Loucy (cell line): ENCODE results near the gene C22orf23.

ENCODE experiments used
- CTCF ChIP-seq: fragments of 200-600 bp; sonication (generic); conservative IDR thresholded peaks from 2 replicates; pipeline ENCODE4 v1.5.1; 2014; ENCODE audit warnings: mild to moderate bottlenecking, antibody characterized with exemption, low read length
- EZH2phosphoT487 ChIP-seq: fragments of 200-600 bp; IDR thresholded peaks from 2 replicates; pipeline ENCODE4 v1.6.1; 2018; ENCODE audit warnings: antibody characterized with exemption, mild to moderate bottlenecking, moderate library complexity, borderline replicate concordance

- no peak for TF ChIP-seq CTCF
- TF ChIP-seq EZH2phosphoT487, result no peak
These were observed 5.9 kb upstream of the C22orf23 start for GRCh38 chr22:37959231-37959825.
